Measurements from ENCODE around the gene ACAP1.

Gene ACAP1

GRCh38 chr17:7391307-7391706, 55.0 kb downstream of the ACAP1 start:
- DNase-seq = no peak

DNA sequence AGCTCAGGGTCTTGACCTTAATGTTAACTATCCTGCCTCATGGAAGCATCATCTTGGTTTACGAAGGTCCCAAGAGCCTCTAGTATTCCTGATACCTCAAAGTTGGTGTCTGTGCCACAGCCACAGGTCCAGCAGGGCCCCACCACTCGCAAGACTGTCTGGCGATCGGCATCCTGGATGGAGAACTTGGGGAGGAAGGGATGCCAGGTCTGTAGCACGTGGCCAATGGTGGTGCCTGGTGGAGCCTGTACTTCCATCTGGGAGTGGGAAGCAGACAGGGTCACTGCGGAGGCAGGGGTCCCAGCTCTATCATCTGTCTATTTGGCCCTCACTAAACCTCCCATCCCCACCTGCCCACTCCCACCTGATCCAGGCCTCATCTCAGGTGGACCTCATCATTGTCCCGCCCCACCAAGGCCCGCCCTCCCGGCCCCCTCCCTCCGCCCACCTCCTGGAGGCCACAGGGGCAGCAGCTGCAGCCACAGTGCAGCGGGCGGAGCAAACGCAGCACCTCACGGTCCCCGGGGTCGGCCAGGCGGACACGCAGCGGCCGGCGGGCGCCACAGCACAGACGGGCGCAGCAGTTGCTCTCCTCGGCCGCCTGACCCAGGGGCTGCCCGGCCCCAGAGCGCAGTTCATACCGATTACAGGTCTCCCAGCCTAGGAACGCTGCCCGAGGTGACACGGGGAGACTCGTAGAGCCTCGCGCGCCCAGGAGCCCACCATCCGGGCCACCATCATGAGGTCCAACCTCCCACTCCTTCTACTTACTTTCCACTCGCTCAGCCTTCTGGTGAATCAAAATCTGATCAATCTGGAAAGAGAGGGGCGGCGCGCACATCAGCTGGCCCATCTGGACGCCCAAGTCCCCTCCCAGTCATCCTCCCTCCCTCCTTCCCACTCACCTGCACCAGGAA, 56.6 kb downstream of the ACAP1 start:
- DNase-seq = no peak

DNA sequence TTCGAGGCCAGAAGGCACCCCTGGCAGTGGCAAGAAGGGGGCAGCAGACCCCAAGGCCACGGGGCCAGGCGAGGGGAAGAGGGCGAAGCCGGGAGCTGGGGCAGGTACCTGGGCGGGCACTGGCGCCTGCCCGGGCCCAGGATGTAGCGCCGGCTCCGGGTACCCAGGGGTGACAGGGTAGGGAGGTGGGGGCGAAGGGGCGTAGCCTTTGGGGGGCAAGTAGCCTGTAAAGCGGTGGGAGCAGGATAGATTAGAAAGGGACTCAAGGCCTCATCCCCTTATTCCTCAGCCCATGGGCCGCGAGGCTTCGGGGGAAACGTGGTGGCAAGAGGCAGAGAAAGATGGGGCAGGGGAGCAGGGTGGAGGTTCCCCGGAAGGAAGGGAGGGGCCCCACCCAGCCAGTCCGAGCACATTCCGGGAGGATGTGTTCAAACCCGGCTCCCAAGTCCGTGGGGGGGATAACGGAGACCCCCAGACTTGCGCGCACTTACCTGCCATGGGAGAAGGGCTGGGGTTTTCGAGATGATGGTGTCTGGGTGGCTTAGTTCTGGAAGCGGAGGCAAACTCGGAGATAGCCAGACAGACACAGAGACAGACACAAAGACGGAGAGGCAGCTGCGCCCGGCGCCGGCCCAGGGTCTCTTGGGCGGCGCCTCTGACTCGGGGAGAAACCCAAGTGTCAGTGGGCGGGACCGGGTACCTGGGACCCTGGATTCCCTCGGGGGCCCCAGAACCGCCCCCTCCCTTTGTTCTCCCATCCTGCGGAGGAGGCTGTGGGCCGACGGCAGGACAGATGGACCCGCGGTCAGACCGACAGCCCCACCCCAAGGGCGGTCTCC, 57.5 kb downstream of the ACAP1 start:
- no peak for DNase-seq

DNA sequence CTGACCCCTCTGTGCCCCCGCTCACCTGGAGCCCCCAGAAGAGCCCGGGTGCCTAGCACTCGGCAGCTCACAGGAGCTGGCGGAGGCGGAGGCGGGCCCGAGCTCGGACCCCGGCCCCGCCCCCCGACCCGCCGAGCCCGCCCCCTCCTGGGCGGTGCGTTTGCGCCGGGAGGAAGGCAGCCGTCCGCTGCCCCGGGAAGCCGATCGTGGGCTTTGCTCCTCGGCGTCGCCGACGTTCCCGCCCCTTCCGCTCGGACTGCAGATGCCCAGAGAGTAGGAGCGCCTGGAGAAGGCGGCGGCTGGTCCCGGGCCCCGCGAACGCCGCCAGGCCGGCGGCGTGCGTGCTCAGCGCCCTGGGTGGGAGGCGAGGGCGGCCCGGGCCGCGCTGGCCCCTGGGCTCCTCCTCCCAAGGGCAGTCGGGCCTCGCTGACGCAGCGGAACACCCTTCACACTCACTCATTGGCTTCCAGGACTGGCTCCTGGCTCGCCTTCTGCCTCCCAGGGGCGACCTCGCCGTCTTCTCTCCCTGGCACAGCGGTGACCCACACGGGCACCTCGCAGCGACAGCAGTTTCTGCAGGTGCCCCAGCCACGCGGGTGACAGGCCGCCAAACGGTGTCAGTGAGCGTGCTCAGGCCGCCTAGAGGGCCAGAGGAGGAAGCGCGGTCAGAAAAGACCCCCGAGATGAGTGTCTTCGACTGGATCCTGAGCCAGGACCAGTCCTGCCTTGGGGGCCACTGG, 58.3 kb downstream of the ACAP1 start, which contains the start of gene PLSCR3:
Gene PLSCR3 (minus strand): TSS at position 74 of the 740 bp plus-strand sequence. CDS start 415 bp downstream, outside the sequence.
- peak; percentile 56 to 71 for DNase-seq

DNA sequence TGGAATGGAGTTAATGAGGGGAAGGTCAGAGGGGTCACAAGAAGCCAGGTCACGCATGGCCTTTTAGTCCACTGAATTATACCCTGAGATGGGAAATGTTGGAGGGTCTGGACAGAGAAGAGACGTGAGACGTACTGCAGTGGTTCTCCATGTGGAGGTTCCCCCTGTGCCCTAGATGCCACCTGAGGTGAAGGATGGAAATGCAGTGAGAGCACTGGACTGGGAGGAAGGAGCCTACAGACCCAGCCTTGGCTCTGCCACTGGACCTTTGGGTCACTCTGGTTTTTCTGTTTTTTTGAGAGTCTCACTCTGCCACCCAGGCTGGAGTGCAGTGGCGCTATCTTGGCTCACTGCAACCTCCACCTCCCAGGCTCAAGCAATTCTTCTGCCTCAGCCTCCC, 59.8 kb downstream of the ACAP1 start:
- no peak for DNase-seq

GRCh38 chr17:7398612-7399011, 62.3 kb downstream of the ACAP1 start:
- no peak for DNase-seq

Data from NCI-H2081 (cell line).